Glutamatergic neuron (in vitro differentiated cells): ENCODE measurements around the gene TADA3. TPM values are rescaled to one million over a fixed set of nuclear protein-coding genes. Genes with fewer than 3 reads are reported as not detected.

Experiments
- DNase-seq: peaks from one replicate; pipeline ENCODE4 v3.0.0; 2022
- H3K27ac Mint-ChIP-seq: one replicate; pipeline ENCODE4 v1.8.0; 2020; ENCODE audit warnings: mild to moderate bottlenecking, mixed read lengths, inconsistent platforms; ENCODE audit not compliant: unreplicated experiment
- H3K27me3 Mint-ChIP-seq: one replicate; pipeline ENCODE4 v1.8.0; 2020; ENCODE audit warnings: mild to moderate bottlenecking, moderate library complexity, mixed read lengths, inconsistent platforms; ENCODE audit not compliant: unreplicated experiment
- H3K36me3 Mint-ChIP-seq: one replicate; pipeline ENCODE4 v1.8.0; 2020; ENCODE audit warnings: mild to moderate bottlenecking, mixed read lengths, inconsistent platforms; ENCODE audit not compliant: unreplicated experiment
- H3K4me1 Mint-ChIP-seq: one replicate; pipeline ENCODE4 v1.8.0; 2020; ENCODE audit warnings: mild to moderate bottlenecking, low read depth, mixed read lengths, inconsistent platforms; ENCODE audit not compliant: unreplicated experiment
- H3K4me3 Mint-ChIP-seq: one replicate; pipeline ENCODE4 v1.8.0; 2020; ENCODE audit warnings: mild to moderate bottlenecking, mixed read lengths, inconsistent platforms; ENCODE audit not compliant: unreplicated experiment
- H3K9me3 Mint-ChIP-seq: one replicate; pipeline ENCODE4 v1.8.0; 2020; ENCODE audit warnings: mild to moderate bottlenecking, moderate library complexity, mixed read lengths, inconsistent platforms; ENCODE audit not compliant: unreplicated experiment
- CTCF ChIP-seq: fragments of 200-600 bp; sonication (generic); IDR thresholded peaks from one replicate; pipeline ENCODE4 v1.5.0; 2021; ENCODE audit not compliant: partially characterized antibody, unreplicated experiment
- total RNA-seq: library from RNA; stranded (reverse); fragmentation: NEBNext Ultra II Directional; extraction: Animal tissue kit (Norgen Biotek cat#: 25700); gene quantifications from one replicate; pipeline ENCODE4 v1.2.1, GENCODE V29; 2021; ENCODE audit not compliant: unreplicated experiment

TADA3 gene
- total RNA-seq, 1 donor from 2014 or later = 59.1 TPM

GRCh38 chr3:9781978-9782603 is 10.2 kb downstream of the TADA3 start:
- no peak for TF ChIP-seq CTCF
- no peak for DNase-seq
- H3K27me3 Mint-ChIP-seq = no peaks in the 10 kb centered on the region
- H3K27ac Mint-ChIP-seq = no peak overlapping the region
- no peak overlapping the region for H3K4me3 Mint-ChIP-seq
- H3K4me1 Mint-ChIP-seq = peaks cover 6% of the 10 kb centered on the region
- H3K36me3 Mint-ChIP-seq = no peaks in the 10 kb centered on the region
- no peaks in the 10 kb centered on the region for H3K9me3 Mint-ChIP-seq

- DNase-seq = no peak
- Mint-ChIP-seq H3K4me1 (peaks cover 6% of the 10 kb centered on the region), H3K27me3 (peaks cover 1% of the 10 kb centered on the region), H3K4me3 (no peak overlapping the region), H3K36me3 (no peaks in the 10 kb centered on the region), H3K27ac (no peak overlapping the region), H3K9me3 (no peaks in the 10 kb centered on the region)
- no peak for TF ChIP-seq CTCF
These were observed 10.7 kb downstream of the TADA3 start for GRCh38 chr3:9781551-9781950.

- H3K36me3 Mint-ChIP-seq = no peaks in the 10 kb centered on the region
These were observed 11.4 kb downstream of the TADA3 start for GRCh38 chr3:9780910-9781309.

GRCh38 chr3:9780458-9780812 is 11.8 kb downstream of the TADA3 start:
- Mint-ChIP-seq H3K27me3 (peaks cover 2% of the 10 kb centered on the region), H3K36me3 (no peaks in the 10 kb centered on the region), H3K4me1 (peaks cover 4% of the 10 kb centered on the region), H3K9me3 (no peaks in the 10 kb centered on the region), H3K4me3 (no peak overlapping the region), H3K27ac (no peak overlapping the region)
- no peak for TF ChIP-seq CTCF
- no peak for DNase-seq

More at GRCh38 chr3:9780910-9781309, 11.4 kb downstream of the TADA3 start:
- DNase-seq = no peak
- no peak overlapping the region for H3K4me3 Mint-ChIP-seq
- peaks cover 2% of the 10 kb centered on the region for H3K27me3 Mint-ChIP-seq
- no peak overlapping the region for H3K27ac Mint-ChIP-seq
- no peaks in the 10 kb centered on the region for H3K9me3 Mint-ChIP-seq
- peaks cover 4% of the 10 kb centered on the region for H3K4me1 Mint-ChIP-seq
- no peak for TF ChIP-seq CTCF

- H3K27ac Mint-ChIP-seq = no peak overlapping the region
- DNase-seq = no peak
- no peaks in the 10 kb centered on the region for H3K36me3 Mint-ChIP-seq
- TF ChIP-seq CTCF = no peak
- peaks cover 2% of the 10 kb centered on the region for H3K27me3 Mint-ChIP-seq
- H3K4me3 Mint-ChIP-seq = no peak overlapping the region
- no peaks in the 10 kb centered on the region for H3K9me3 Mint-ChIP-seq
- peaks cover 4% of the 10 kb centered on the region for H3K4me1 Mint-ChIP-seq
These were observed 12.4 kb downstream of the TADA3 start for GRCh38 chr3:9779721-9780457.
